Effector memory CD4-positive, alpha-beta T cell (primary cell): ENCODE results near the gene TLCD3B.

Experiments used
- DNase-seq, 3 donors: peaks; one replicate each; pipeline ENCODE4 v3.0.0-alpha.2; 2020
- H3K27ac ChIP-seq: 2 replicates; pipeline ENCODE4 v1.7.0; 2013; ENCODE audit warnings: mild to moderate bottlenecking, low read length, moderate library complexity; ENCODE audit not compliant: insufficient read depth, poor library complexity, severe bottlenecking
- H3K27me3 ChIP-seq: replicated peaks from 2 replicates; pipeline ENCODE4 v1.7.0; 2013; ENCODE audit warnings: mild to moderate bottlenecking, low read length; ENCODE audit not compliant: insufficient read depth, control insufficient read depth, poor library complexity, severe bottlenecking
- H3K36me3 ChIP-seq: 2 replicates; pipeline ENCODE4 v1.7.0; 2013; ENCODE audit warnings: mild to moderate bottlenecking, low read length, moderate library complexity; ENCODE audit not compliant: control insufficient read depth, insufficient read depth
- H3K4me1 ChIP-seq: 2 replicates; pipeline ENCODE4 v1.7.0; 2013; ENCODE audit warnings: low read length, mild to moderate bottlenecking; ENCODE audit not compliant: control insufficient read depth, insufficient read depth, poor library complexity, severe bottlenecking
- H3K4me3 ChIP-seq: 2 replicates; pipeline ENCODE4 v1.7.0; 2013; ENCODE audit warnings: low read length, low read depth, mild to moderate bottlenecking; ENCODE audit not compliant: insufficient read depth, poor library complexity, severe bottlenecking
- H3K9me3 ChIP-seq: 2 replicates; pipeline ENCODE4 v1.7.0; 2013; ENCODE audit warnings: mild to moderate bottlenecking, low read length, moderate library complexity; ENCODE audit not compliant: control insufficient read depth

The TLCD3B gene

GRCh38 chr16:29996766-29997250 lies 34.3 kb downstream of the TLCD3B start:
- Histone ChIP-seq H3K27me3 (no peaks in the 10 kb centered on the region), H3K27ac (peak overlapping the region; percentile 99), H3K36me3 (peaks cover 32% of the 10 kb centered on the region), H3K4me3 (peak overlapping the region; percentile 96), H3K4me1 (peaks cover 17% of the 10 kb centered on the region), H3K9me3 (no peaks in the 10 kb centered on the region)
- no peak for DNase-seq

- Histone ChIP-seq H3K9me3 (no peaks in the 10 kb centered on the region), H3K27me3 (no peaks in the 10 kb centered on the region), H3K4me1 (peaks cover 17% of the 10 kb centered on the region), H3K27ac (peak within 1 kb of the TSS; percentile 99), H3K4me3 (peak within 1 kb of the TSS; percentile 96), H3K36me3 (peaks cover 36% of the 10 kb centered on the region)
- peak; percentile 95 to 99 (median 98) for DNase-seq
These were observed 34.9 kb downstream of the TLCD3B start, which contains the start of gene INO80E for GRCh38 chr16:29995911-29996765. Gene INO80E (plus strand): TSS chr16:29996241. CDS start chr16:29996311, 70 bp downstream.

- Histone ChIP-seq H3K4me1 (peaks cover 17% of the 10 kb centered on the region), H3K4me3 (peak within 1 kb of the TSS; percentile 96), H3K27ac (peak within 1 kb of the TSS; percentile 99), H3K36me3 (peaks cover 40% of the 10 kb centered on the region), H3K27me3 (no peaks in the 10 kb centered on the region), H3K9me3 (no peaks in the 10 kb centered on the region)
- peak; percentile 74 to 84 (median 78) for DNase-seq
These were observed 35.7 kb downstream of the TLCD3B start, which contains the start of gene HIRIP3 for GRCh38 chr16:29995324-29995910. Gene HIRIP3 (minus strand): TSS chr16:29995617. CDS start chr16:29995605, 12 bp downstream.

GRCh38 chr16:29994600-29995323 lies 36.3 kb downstream of the TLCD3B start:
- DNase-seq: peak in 1 of 3 donors; percentile 53
- Histone ChIP-seq H3K27ac (peak overlapping the region; percentile 99), H3K9me3 (no peaks in the 10 kb centered on the region), H3K4me3 (peak overlapping the region; percentile 96), H3K27me3 (no peaks in the 10 kb centered on the region), H3K4me1 (peaks cover 17% of the 10 kb centered on the region), H3K36me3 (peaks cover 38% of the 10 kb centered on the region)

GRCh38 chr16:29993903-29994599 lies 37.0 kb downstream of the TLCD3B start:
- peak overlapping the region; percentile 96 for H3K4me3 ChIP-seq
- peaks cover 17% of the 10 kb centered on the region for H3K4me1 ChIP-seq
- H3K27me3 ChIP-seq: no peaks in the 10 kb centered on the region
- peaks cover 42% of the 10 kb centered on the region for H3K36me3 ChIP-seq
- H3K9me3 ChIP-seq: no peaks in the 10 kb centered on the region
- H3K27ac ChIP-seq: peak overlapping the region; percentile 99
- DNase-seq: no peak

- peaks cover 17% of the 10 kb centered on the region for H3K4me1 ChIP-seq
- no peaks in the 10 kb centered on the region for H3K27me3 ChIP-seq
- peaks cover 47% of the 10 kb centered on the region for H3K36me3 ChIP-seq
- no peak for DNase-seq
- no peak overlapping the region for H3K27ac ChIP-seq
- no peak overlapping the region for H3K4me3 ChIP-seq
- H3K9me3 ChIP-seq: no peaks in the 10 kb centered on the region
These were observed 37.7 kb downstream of the TLCD3B start for GRCh38 chr16:29993191-29993902.

GRCh38 chr16:29992344-29992967 lies 38.6 kb downstream of the TLCD3B start:
- H3K4me1 ChIP-seq: peaks cover 17% of the 10 kb centered on the region
- H3K27me3 ChIP-seq: no peaks in the 10 kb centered on the region
- H3K4me3 ChIP-seq: no peak overlapping the region
- no peaks in the 10 kb centered on the region for H3K9me3 ChIP-seq
- peaks cover 55% of the 10 kb centered on the region for H3K36me3 ChIP-seq
- H3K27ac ChIP-seq: no peak overlapping the region
- DNase-seq: no peak

- Histone ChIP-seq H3K9me3 (no peaks in the 10 kb centered on the region), H3K4me1 (peaks cover 11% of the 10 kb centered on the region), H3K27ac (no peak overlapping the region), H3K36me3 (peaks cover 64% of the 10 kb centered on the region), H3K27me3 (no peaks in the 10 kb centered on the region), H3K4me3 (no peak overlapping the region)
- no peak for DNase-seq
These were observed 39.5 kb downstream of the TLCD3B start for GRCh38 chr16:29991571-29991904.
